Glutamatergic neuron (in vitro differentiated cells): ENCODE data around the gene CECR2. TPM values are rescaled to one million over a fixed set of nuclear protein-coding genes. Genes with fewer than 3 reads are reported as not detected.
"Not testable (repeated sequence)": the region's sequence is repeated elsewhere in the genome, so short reads cannot be mapped to it uniquely, and the experiment has no call there.

ENCODE experiments used
- DNase-seq: peaks from one replicate; pipeline ENCODE4 v3.0.0; 2022
- H3K27ac Mint-ChIP-seq: one replicate; pipeline ENCODE4 v1.8.0; 2020; ENCODE audit warnings: mild to moderate bottlenecking, mixed read lengths, inconsistent platforms; ENCODE audit not compliant: unreplicated experiment
- H3K27me3 Mint-ChIP-seq: one replicate; pipeline ENCODE4 v1.8.0; 2020; ENCODE audit warnings: mild to moderate bottlenecking, moderate library complexity, mixed read lengths, inconsistent platforms; ENCODE audit not compliant: unreplicated experiment
- H3K36me3 Mint-ChIP-seq: one replicate; pipeline ENCODE4 v1.8.0; 2020; ENCODE audit warnings: mild to moderate bottlenecking, mixed read lengths, inconsistent platforms; ENCODE audit not compliant: unreplicated experiment
- H3K4me1 Mint-ChIP-seq: one replicate; pipeline ENCODE4 v1.8.0; 2020; ENCODE audit warnings: mild to moderate bottlenecking, low read depth, mixed read lengths, inconsistent platforms; ENCODE audit not compliant: unreplicated experiment
- H3K4me3 Mint-ChIP-seq: one replicate; pipeline ENCODE4 v1.8.0; 2020; ENCODE audit warnings: mild to moderate bottlenecking, mixed read lengths, inconsistent platforms; ENCODE audit not compliant: unreplicated experiment
- H3K9me3 Mint-ChIP-seq: one replicate; pipeline ENCODE4 v1.8.0; 2020; ENCODE audit warnings: mild to moderate bottlenecking, moderate library complexity, mixed read lengths, inconsistent platforms; ENCODE audit not compliant: unreplicated experiment
- CTCF ChIP-seq: fragments of 200-600 bp; sonication (generic); IDR thresholded peaks from one replicate; pipeline ENCODE4 v1.5.0; 2021; ENCODE audit not compliant: partially characterized antibody, unreplicated experiment
- total RNA-seq: library from RNA; stranded (reverse); fragmentation: NEBNext Ultra II Directional; extraction: Animal tissue kit (Norgen Biotek cat#: 25700); gene quantifications from one replicate; pipeline ENCODE4 v1.2.1, GENCODE V29; 2021; ENCODE audit not compliant: unreplicated experiment

CECR2 gene
- total RNA-seq, 1 donor from 2014 or later: 178 TPM

DNA sequence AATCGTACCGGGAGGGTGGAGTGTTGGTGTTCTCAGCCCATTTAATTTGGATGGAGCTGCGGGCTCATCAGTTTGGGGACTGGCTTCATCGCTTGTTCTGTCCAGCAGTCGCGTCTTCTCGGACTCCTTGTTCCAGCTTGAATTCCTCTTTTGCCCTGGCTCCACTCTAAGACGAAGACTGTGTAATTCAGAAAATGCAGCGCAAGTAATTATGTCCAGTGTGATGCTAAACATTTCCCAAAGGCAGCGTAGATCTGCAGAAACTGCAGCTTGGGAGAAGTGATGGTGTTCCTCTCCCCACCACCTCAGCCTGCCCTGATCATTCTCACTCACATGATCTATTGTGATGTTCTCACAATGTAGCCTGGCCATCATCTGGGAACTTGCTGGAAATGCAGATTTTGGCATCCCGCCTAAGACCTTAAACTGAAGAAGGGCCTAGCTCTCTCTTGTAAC lies 194.7 kb downstream of the CECR2 start:
- no peak for DNase-seq
- H3K27ac Mint-ChIP-seq: peak overlapping the region; percentile 82

GRCh38 chr22:17566016-17566687 lies 196.9 kb downstream of the CECR2 start:
- peaks cover 20% of the 10 kb centered on the region for H3K4me1 Mint-ChIP-seq
- H3K27me3 Mint-ChIP-seq: peaks cover 27% of the 10 kb centered on the region
- not testable (repeated sequence) for DNase-seq, H3K36me3 Mint-ChIP-seq, H3K4me3 Mint-ChIP-seq
- H3K9me3 Mint-ChIP-seq: peaks cover 35% of the 10 kb centered on the region
- peak overlapping the region; percentile 21 for H3K27ac Mint-ChIP-seq

More for the DNA sequence above, 194.7 kb downstream of the CECR2 start:
- TF ChIP-seq CTCF: no peak
- no peak overlapping the region for H3K4me3 Mint-ChIP-seq
- H3K36me3 Mint-ChIP-seq: peaks cover 2% of the 10 kb centered on the region
- peaks cover 27% of the 10 kb centered on the region for H3K27me3 Mint-ChIP-seq
- H3K9me3 Mint-ChIP-seq: peaks cover 42% of the 10 kb centered on the region
- peaks cover 20% of the 10 kb centered on the region for H3K4me1 Mint-ChIP-seq

DNA sequence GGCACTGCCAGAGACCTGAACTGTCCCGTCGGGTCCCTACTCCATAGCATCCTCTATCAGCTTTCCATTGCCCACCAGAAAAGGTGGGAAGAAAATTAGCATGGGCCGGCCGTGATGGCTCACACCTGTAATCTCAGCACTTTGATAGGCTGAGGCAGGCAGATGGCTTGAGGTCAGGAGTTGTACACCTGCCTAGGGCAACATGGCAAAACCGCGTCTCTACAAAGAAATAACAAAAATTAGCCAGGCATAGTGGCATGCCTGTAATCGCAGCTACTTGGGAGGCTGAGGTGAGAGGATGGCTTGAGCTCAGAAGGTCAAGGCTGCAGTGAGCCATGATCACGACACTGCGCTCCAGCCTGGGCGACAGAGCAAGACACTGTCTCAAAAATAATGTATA lies 197.5 kb downstream of the CECR2 start:
- H3K27me3 Mint-ChIP-seq: peaks cover 27% of the 10 kb centered on the region
- no peak for TF ChIP-seq CTCF
- H3K27ac Mint-ChIP-seq: peak overlapping the region; percentile 21
- H3K4me3 Mint-ChIP-seq: no peak overlapping the region
- no peaks in the 10 kb centered on the region for H3K36me3 Mint-ChIP-seq
- H3K4me1 Mint-ChIP-seq: peaks cover 20% of the 10 kb centered on the region
- peaks cover 37% of the 10 kb centered on the region for H3K9me3 Mint-ChIP-seq
- DNase-seq: no peak

- H3K4me1 Mint-ChIP-seq: peaks cover 3% of the 10 kb centered on the region
Measured at GRCh38 chr22:17569971-17570511, 200.8 kb downstream of the CECR2 start.

More at GRCh38 chr22:17569971-17570511, 200.8 kb downstream of the CECR2 start:
- no peak for TF ChIP-seq CTCF
- Mint-ChIP-seq H3K4me3 (no peak overlapping the region), H3K9me3 (peaks cover 19% of the 10 kb centered on the region), H3K27ac (peak overlapping the region; percentile 46), H3K27me3 (peaks cover 19% of the 10 kb centered on the region), H3K36me3 (no peaks in the 10 kb centered on the region)
- DNase-seq: no peak
